GM12891 (cell line): ENCODE data around the gene TSPAN18.

Experiments
- PAX5 ChIP-seq: IDR thresholded peaks from 2 replicates; pipeline ENCODE4 v1.6.1; 2011; ENCODE audit warnings: low read length, moderate library complexity, mild to moderate bottlenecking; ENCODE audit not compliant: insufficient read depth, severe bottlenecking
- POLR2A ChIP-seq: IDR thresholded peaks from 2 replicates; pipeline ENCODE4 v1.6.1; 2011; ENCODE audit warnings: low read depth, low read length, control low read depth
- POLR2AphosphoS5 ChIP-seq: IDR thresholded peaks from 2 replicates; pipeline ENCODE4 v1.6.1; 2011; ENCODE audit warnings: low read depth, low read length, control low read depth
- POU2F2 ChIP-seq: IDR thresholded peaks from 2 replicates; pipeline ENCODE4 v1.6.1; 2011; ENCODE audit warnings: low read depth, mild to moderate bottlenecking, control low read depth, low read length, moderate library complexity
- SPI1 ChIP-seq: IDR thresholded peaks from 2 replicates; pipeline ENCODE4 v1.6.1; 2011; ENCODE audit warnings: low read depth, low read length, control low read depth
- TAF1 ChIP-seq: IDR thresholded peaks from 2 replicates; pipeline ENCODE4 v1.6.1; 2011; ENCODE audit warnings: low read depth, low read length, control low read depth

DNA sequence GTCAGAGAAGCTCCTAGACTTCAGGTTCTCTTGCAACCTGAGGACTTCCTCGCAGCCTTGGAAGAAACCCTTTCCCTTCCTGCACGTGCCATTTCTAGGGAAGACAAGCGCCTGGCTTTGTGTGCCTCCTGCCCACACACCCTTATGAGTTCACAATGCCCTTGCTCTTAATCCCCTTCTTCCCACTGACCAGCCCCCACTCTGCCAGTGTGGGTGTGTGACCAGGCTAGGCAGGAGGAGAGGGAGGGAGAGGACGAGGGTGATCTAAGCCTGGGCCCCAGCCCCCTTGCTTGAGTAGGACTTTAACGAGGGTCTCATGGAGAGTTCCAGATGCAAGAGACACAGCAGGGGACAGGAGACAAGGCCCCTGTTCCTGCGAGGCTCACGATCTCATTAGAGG lies 193.7 kb downstream of the TSPAN18 start:
- no peak for TF ChIP-seq POLR2A
- TF ChIP-seq PAX5, result no peak
- TF ChIP-seq TAF1, result no peak
- no peak for TF ChIP-seq SPI1
- no peak for TF ChIP-seq POLR2AphosphoS5
- TF ChIP-seq POU2F2, result no peak
